Measurements from ENCODE around the gene GALNT16.
A peak's percentile ranks its signal among the peaks of the same experiment; 100 is the strongest.
"Not testable (repeated sequence)": the region's sequence is repeated elsewhere in the genome, so short reads cannot be mapped to it uniquely, and the experiment has no call there.

Gene GALNT16

DNA sequence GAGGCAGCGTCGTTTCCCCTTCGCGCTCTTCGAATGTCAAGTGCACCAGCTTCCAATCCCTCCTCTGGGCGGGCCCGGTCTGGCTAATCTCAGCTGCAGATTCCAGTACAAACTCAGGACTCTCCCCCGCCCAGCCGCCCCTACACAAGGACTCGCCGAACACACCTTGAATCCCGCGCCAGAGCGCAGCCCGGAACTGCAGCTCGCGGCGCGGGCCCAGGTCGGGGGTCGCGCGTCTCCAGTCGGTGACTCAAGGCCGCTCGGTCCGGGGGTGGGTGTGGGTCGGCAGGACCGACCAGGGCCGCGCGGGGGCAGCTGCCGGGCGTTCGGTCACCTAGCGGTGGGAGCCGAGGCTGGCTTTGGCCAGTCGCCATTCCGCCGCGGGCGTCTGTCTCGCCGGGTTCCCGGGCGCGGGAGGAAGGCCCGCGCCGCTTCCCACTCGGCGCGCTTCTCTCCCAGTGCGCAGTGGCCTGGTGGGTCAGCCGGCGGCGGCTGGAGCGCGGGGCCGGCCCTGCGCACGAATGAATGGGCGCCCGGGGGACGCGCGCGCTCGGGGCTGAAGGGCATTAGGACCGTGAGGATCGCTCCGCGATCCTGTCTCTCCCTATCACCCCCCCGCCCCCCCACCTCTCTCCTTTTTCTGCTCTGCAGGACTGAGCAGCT, at the start of gene GALNT16:
TSS of gene GALNT16 (plus strand) at position 632 of the 663 bp plus-strand sequence. CDS start 133 bp downstream, outside the sequence.
- DNase-seq (ENCODE audit: low read depth) = no peak

DNA sequence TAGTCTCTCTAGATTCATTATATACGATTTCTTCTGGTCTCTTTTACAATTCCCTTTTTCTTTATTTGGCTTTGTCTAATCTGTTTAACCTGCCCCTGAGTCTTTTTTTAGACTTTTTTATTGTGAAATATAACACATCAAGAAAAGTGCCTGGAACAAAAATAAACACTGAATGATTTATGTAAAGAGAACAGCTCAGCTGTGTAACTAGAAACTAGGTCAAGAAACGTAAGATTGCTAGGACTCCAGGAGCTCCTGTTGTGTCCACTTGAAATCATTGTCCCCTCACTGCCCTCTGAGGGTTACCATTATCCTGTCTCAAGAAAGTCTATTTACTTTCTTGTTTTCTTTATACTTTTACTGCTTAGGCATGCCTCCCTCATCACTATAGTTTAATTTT, 45.6 kb upstream of the GALNT16 start:
- DNase-seq (ENCODE audit: low read depth) = no peak

DNA sequence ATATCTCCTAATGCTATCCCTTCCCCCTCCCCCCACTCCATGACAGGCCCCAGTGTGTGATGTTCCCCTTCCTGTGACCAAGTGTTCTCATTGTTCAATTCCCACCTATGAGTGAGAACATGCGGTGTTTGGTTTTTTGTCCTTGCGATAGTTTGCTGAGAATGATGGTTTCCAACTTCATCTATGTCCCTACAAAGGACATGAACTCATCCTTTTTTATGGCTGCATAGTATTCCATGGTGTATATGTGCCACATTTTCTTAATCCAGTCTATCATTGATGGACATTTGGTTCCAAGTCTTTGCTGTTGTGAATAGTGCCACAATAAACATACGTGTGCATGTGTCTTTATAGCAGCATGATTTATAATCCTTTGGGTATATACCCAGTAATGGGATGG, 42.3 kb upstream of the GALNT16 start:
- DNase-seq (ENCODE audit: low read depth) = not testable (repeated sequence)

DNA sequence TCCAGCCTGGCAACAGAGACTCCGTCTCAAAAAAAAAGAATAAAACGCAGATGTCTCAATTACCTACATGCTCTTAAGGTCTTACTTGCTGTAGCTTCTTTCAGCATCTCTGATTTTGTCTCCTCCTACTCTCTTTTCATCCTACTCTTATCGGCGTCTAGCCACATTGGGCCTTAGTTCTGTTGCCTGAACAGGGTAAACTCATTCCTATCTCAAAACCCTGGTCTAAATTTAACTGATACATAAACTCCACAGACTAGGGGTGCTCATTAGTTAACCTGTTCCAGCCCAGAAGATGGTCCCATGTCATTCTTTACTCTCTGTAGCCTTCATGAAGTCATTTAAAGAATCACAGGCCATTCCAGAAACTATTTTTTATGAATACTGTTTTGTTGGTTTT, 35.0 kb upstream of the GALNT16 start:
- DNase-seq (ENCODE audit: low read depth) = no peak

DNA sequence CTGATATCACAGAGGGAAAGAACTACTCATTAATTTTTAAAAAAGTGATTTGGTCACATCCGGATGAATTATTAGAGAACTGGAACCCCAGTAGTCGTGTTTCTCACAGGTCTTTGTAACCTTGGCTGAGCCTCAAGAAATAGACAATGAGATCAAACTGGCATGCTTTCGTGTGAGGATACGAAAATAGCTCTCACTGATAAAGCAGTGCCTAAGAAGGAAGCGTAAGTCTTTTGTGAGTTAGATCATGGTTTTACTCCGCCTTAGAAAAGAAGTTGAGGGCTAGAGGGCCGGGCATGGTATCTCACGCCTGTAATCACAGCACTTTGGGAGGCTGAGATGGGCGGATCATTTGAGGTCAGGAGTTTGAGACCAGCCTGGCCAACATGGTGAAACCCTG, 33.8 kb upstream of the GALNT16 start:
- no peak for DNase-seq (ENCODE audit: low read depth)

DNA sequence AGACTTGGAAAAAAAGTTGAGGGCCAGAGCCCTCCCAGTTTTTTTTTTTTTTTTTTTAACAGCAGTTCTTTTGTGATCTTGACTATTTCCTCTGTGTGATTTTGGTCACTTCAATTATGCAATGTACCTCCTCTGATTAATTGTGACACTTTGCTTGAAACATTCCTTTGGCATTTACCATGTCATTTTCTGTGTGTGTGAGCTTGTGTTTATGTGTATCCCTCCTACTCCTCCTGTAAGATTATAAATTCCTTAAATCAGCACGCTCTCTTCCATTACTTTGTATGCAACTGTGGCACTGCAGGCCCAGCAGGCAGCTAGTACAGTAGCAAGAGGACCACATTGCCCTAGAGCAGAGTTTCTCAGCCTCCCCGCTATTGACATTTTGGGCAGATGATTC, 33.2 kb upstream of the GALNT16 start:
- DNase-seq (ENCODE audit: low read depth) = no peak

DNA sequence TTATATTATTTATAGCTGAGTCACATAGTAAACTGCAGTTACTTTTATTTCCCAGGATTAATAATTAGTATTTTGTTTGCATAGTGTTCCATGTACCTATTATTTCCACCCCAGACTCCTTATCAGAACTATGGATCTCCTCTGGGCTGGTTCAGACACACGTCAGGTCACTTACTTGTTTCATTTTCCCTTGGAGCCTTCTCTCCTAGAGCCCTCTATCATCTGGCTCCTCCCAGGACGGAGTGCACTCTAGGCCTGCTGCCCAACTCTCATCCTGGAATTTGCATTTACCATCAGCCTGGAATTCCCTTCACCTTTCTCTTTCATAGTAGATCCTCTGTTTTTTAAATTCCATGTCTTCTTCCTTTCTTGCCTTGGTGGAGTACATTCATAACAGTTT, 28.5 kb upstream of the GALNT16 start:
- DNase-seq (ENCODE audit: low read depth) = no peak

DNA sequence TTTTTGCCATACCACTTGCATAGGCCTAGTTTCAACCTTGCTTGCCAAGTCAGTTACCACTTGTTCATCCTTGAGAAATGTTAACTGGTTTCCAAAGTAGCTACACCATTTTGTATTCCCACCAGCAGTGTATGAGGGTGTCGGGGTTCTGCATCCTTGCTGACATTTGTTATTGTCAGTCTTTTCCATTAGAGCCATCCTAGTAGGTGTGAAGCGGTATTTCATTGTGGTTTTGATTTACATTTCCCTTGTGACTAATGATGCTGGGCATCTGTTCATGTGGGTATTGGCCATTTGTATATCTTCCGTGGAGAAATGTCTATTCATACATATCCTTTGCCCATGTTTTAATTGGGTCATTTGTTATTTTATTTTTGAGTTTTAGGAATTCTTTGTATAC, 27.6 kb upstream of the GALNT16 start:
- DNase-seq (ENCODE audit: low read depth) = no peak

DNA sequence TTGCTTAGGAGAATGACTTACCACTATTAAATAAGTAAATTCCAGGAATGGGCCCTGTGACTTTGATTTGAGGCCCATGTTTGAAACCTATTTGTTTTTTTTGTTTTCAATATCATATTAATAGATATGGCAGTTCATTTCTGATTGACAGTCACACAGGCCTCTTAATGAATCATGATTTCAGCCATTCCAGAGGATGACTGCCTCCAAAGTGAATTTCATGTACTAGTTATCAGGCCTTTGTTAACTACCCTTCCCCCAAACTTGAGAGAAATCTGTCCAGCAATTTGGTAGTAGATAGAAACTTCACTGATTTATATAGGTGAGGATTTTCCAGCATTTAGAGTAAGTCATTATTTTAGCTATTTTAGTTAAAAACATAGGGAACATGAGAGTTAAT, 25.9 kb upstream of the GALNT16 start:
- no peak for DNase-seq (ENCODE audit: low read depth)

DNA sequence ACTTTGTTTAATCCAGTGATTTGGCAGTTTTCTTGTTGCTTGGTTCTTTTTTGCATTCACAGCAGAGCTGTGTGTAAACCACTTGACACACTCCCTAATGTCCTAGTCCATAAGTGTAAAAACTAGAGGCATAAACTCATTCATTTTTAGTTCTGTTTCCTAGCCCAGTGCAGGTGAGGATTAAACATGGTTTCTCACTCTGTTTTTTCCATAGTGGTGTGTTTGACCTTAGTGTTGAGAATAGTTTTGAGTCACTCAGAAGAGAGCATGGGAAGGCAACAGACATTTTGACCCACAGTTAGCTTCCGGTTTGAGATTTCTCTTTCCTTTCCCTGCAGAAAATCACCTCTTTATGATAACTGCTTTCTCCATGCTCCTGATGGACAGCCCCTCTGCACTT, 24.2 kb upstream of the GALNT16 start:
- no peak for DNase-seq (ENCODE audit: low read depth)

DNA sequence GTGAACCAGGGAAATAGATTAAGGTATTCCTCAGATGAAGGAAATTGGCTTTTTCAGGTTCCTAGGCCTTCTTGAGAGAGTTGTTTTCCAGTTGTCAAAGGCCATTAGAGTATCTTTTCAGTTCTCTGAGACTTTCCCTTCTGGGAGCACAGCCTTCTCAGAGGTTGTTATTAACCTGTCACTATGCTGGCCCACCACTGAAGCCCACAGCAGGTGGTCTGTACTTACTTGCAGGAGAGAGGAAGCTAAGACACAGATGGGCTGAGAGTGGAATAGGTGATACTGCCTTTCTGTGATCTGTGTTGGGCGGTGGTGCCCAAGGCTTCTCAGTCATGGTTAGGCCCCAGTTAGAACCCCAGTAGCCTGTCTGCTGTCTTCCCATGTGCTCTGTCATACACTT, 22.8 kb upstream of the GALNT16 start:
- DNase-seq (ENCODE audit: low read depth) = no peak

DNA sequence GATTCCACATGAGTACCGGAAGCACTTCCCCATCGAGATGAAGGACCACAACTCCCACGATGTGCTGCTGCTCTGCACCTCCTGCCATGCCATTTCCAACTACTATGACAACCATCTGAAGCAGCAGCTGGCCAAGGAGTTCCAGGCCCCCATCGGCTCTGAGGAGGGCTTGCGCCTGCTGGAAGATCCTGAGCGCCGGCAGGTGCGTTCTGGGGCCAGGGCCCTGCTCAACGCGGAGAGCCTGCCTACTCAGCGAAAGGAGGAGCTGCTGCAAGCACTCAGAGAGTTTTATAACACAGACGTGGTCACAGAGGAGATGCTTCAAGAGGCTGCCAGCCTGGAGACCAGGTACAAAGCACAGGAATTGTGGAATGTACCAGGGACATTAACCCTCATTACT, 22.4 kb upstream of the GALNT16 start:
- no peak for DNase-seq (ENCODE audit: low read depth)

DNA sequence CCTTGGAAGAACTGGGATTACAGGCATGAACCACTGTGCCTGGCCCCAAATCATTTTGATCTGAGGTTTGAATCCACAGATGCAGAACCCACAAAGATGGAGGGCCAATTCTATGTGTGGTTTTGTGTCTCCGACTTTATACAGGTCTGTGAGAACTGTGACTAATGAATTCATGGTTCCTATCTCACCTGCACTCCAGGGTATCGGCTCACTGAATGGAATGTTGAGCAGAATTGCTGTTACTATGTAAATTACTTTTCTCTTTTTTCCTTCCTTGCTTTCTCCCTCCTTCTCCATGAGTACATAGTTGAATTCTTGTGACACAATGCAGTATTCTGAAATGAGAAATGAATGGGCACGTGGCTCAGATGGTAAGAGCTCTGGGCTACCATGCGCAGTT, 21.1 kb upstream of the GALNT16 start:
- DNase-seq (ENCODE audit: low read depth) = no peak

DNA sequence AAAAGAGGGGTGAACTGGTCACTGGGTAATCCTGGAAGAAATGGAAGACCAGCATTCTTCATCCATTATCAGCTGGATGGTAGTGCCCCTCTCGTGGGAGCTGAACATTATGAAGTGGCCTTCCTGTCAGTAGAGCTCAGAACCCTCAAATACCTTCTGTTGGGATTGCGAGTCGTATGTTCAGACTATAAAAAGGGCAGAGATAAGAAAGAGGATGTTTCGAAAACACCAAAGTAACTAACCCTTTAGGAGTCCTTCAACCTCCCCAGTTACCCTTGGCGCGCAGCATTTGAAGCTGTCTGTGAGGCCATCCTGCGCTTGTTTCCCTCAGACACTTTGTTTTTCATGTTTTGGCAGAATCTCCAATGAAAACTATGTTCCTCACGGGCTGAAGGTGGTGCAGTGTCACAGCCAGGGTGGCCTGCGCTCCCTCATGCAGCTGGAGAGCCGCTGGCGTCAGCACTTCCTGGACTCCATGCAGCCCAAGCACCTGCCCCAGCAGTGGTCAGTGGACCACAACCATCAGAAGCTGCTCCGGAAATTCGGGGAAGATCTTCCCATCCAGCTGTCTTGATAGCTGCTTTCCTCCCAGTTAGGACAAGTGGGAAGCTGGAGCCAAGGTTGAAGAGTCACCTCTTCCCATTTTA, 19.3 kb upstream of the GALNT16 start:
- DNase-seq (ENCODE audit: low read depth) = no peak

DNA sequence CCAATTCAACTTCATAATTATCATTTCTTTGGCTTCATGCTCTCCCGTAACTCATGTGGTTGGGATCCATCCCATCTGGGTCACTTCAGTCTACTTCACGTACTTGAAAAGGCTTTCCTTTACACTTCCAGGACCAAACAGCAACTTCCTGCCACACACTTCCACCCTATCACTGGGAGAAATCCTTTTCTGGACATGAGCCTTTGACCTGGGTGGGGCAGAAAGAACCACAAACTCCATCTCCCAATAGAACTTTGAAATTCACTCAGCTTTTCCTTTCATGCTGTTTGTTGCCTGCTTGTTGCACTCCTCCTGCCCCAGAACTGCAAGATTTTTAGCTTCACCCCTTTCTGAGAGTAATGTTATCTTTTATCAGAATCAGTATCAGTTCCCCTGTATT, 18.4 kb upstream of the GALNT16 start:
- DNase-seq (ENCODE audit: low read depth) = no peak

DNA sequence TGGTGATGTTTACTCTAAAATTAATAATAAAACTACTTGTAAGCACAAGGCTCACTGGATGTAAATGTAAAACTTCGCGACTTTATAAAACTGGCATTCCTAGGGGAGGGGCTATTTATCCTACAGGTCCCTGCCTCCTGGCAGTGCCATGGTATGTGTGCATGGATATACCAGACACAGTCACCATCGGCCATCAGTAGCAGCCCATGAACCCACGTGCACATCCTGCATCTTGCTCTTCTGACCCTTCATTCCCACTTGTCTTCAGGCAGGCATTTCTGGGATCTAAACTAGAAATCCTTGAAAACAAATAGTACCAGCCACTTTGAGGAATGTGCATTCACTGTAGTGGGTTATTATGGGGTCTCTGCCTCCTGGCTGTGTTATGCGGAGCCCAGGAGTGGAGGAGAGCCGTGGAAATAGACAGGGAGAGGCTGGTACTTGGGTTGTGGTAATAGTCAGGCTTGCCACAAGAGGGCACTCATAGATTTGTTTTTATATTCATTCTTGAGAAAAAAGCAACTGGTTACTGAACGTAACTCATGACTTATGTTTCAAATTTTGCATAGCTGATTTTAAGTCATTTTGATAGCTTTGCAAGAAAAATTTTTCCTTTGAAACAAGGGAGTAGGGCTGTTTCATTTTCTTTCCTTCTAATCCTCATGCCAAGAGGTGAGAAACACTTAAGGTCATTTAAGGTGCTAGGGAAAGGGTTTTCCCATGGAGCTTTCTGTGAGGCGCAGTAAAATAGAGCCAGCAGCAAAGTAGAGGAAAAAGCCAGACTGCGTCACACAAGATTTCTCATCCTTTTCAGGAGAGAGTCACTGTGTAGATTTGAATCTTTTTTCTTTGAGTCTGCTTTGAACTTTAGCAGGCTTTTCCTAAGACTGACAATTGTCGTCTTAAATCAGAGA, 17.4 kb upstream of the GALNT16 start:
- peak; percentile 32 for DNase-seq (ENCODE audit: low read depth)

DNA sequence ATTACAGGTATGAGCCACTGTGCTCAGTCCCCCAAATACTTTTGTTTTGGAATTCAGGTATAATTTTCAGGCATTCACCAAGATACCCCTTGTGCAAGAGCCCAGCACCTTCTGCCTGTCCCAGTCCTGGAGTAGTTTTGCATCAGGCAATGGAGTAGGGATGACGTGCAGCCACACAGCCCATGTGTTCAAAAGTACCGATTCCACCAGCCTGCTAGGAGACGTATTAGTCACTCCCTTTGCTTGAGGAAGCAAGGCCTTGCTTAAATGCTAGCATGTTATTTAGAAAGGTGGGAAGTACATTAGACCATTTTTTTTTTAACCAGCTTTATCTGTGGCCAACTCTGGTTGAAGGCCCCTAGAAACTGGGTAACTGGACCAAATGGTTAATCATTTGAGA, 15.0 kb upstream of the GALNT16 start:
- DNase-seq (ENCODE audit: low read depth) = no peak

DNA sequence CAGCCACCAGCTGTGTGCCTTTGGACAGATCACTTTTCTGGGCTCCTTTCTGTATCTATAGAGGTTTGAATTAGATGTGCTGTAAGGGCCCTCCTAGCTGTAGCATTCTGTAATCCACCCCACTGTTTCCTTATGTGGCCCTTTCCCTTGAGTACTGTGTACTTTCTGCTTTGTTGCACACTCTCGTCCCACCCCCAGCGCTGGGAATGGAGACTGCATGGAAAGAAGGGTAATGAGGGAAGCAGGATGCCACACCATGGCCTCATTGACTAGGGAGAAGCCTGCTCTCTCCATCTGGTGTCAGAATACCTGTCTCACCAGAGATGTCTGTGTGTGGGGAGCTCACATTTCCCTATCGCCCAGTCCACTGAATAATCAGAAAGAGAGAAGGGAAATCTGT, 13.6 kb upstream of the GALNT16 start:
- no peak for DNase-seq (ENCODE audit: low read depth)

DNA sequence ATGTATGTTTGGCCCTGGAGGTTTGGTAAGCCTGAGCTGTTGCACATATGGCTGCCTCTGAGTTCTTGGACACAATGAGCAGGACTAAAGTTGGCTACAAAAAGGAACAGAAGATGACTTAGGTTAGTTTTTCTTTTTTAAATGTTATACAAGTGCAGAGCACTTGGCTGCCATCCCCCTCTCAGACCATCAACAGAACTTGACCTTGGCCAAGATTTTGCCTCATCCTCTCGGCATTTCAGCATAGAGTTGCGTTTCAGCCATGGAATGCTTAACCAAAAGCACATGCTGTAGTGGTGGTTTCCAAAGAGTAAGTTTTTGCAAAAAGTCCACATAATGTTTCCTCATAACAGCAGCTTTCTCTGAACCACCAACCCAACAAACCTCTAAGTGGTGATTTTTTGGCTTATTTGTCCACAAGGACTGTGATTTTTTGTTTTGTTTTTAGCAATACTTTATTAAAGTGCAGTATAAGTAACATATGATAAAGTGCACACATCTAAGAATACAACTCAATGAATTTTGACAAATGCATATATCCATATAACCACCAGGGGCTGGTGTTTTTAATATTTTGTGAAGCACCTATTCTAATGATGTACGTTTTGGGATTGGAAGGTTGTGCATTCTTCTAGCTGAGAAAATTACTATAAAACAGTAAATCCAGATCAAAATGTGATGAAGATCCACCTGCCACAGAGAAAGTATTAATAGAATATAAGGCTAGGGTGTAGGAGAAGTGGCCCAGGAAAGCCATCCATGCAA, 12.1 kb upstream of the GALNT16 start:
- DNase-seq (ENCODE audit: low read depth) = no peak

DNA sequence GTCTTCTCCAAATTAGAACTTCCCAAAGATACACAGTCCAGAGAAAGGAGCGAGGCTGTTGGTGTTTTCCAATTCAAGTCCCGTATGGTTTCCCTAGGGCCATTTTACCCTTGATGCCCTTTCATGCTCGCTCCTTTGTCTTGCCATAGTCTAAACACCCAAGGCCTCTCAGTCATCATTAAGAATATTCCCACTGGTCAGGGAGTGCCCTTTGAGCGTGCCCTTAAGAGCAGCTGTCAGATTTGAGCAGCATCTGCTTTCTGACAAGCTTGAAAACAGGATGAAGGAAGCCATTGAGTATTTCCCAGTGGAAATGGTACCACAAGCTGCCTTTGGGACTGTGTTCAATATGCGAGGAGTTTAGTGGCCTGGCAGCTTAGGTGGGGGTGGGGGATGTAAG, 10.4 kb upstream of the GALNT16 start:
- no peak for DNase-seq (ENCODE audit: low read depth)

DNA sequence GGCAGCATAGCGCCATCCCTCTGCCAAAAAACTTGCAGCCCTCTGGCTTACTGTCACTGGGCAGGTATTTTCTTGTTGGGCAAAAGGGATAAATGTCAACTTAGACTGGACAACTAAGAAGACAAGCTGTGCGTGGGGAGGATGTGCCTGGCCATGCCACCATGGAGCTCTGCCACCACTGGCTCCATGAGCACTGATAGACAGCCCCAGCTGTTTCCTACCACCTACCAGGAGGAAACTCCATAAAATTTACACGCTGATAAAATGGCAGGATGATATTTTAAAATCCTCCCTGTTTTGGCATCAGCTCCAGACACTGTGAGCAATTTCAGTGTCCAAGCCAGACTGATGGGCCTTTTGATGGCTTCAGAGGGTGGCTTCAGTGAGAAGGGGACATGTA, 7.1 kb upstream of the GALNT16 start:
- no peak for DNase-seq (ENCODE audit: low read depth)

DNA sequence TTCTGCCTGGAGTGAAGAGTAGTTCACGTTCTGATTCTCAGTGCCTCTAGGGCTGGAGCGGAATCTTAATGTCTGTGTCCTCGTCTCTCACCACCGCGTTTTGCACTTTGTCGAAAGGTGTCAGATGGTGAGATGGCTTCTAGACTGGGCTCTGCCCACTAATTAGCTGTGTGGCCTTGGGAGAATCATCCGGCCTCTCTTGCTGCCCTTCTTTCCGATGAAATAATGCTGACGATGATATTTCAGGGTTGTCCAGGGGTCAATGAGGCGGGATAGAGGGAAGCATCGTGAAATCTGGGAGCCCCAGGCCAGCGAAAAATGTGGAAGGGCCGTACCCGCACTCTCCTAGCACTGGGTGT, 811 bp upstream of the GALNT16 start:
- DNase-seq (ENCODE audit: low read depth) = no peak

Data from stimulated activated CD4-positive, alpha-beta T cell treated with anti-CD3 and anti-CD28 coated beads, Interleukin-2, amount 100 ng/mL, for 4 hours (primary cell).